GM23248 (cell line): ENCODE measurements around the gene ST3GAL2. TPM values are rescaled to one million over a fixed set of nuclear protein-coding genes. Genes with fewer than 3 reads are reported as not detected.

Experiments used
- DNase-seq: peaks from one replicate; pipeline ENCODE4 v3.0.0-alpha.2; 2015
- H2AFZ ChIP-seq: fragments of 200-600 bp; sonication (generic); 2 replicates; pipeline ENCODE4 v1.6.1; 2016; ENCODE audit warnings: antibody characterized with exemption
- H3F3A ChIP-seq: fragments of 200-600 bp; sonication (generic); 2 replicates; pipeline ENCODE4 v1.6.1; 2016; ENCODE audit warnings: mild to moderate bottlenecking, antibody characterized with exemption, mixed run types; ENCODE audit not compliant: insufficient read depth
- H3K27ac ChIP-seq: fragments of 200-600 bp; sonication (generic); 2 replicates; pipeline ENCODE4 v1.5.1; 2016; ENCODE audit warnings: mild to moderate bottlenecking
- H3K27me3 ChIP-seq: fragments of 200-600 bp; sonication (generic); replicated peaks from 2 replicates; pipeline ENCODE4 v1.6.1; 2016; ENCODE audit warnings: mild to moderate bottlenecking; ENCODE audit not compliant: insufficient read depth
- H3K36me3 ChIP-seq: fragments of 200-600 bp; sonication (generic); 2 replicates; pipeline ENCODE4 v1.6.1; 2016; ENCODE audit warnings: low read depth, mild to moderate bottlenecking
- H3K4me1 ChIP-seq: fragments of 200-600 bp; sonication (generic); 2 replicates; pipeline ENCODE4 v1.6.1; 2016; ENCODE audit warnings: mild to moderate bottlenecking; ENCODE audit not compliant: insufficient read depth
- H3K4me2 ChIP-seq: fragments of 200-600 bp; sonication (generic); one replicate; pipeline ENCODE4 v1.6.1; 2016; ENCODE audit warnings: mild to moderate bottlenecking; ENCODE audit not compliant: unreplicated experiment
- H3K4me3 ChIP-seq: fragments of 200-600 bp; sonication (generic); 2 replicates; pipeline ENCODE4 v1.5.1; 2016; ENCODE audit warnings: mild to moderate bottlenecking
- H3K79me2 ChIP-seq: fragments of 200-600 bp; sonication (generic); 2 replicates; pipeline ENCODE4 v1.6.1; 2016; ENCODE audit warnings: mild to moderate bottlenecking; ENCODE audit not compliant: insufficient read depth
- H3K9ac ChIP-seq: fragments of 200-600 bp; sonication (generic); 2 replicates; pipeline ENCODE4 v1.6.1; 2016; ENCODE audit warnings: mild to moderate bottlenecking
- H3K9me2 ChIP-seq: fragments of 200-600 bp; sonication (generic); 2 replicates; pipeline ENCODE4 v1.6.1; 2016; ENCODE audit warnings: mixed run types, mild to moderate bottlenecking, moderate library complexity; ENCODE audit not compliant: insufficient read depth
- H3K9me3 ChIP-seq: fragments of 200-600 bp; sonication (generic); one replicate; pipeline ENCODE4 v1.6.1; 2017; ENCODE audit warnings: low read depth
- H4K20me1 ChIP-seq: fragments of 200-600 bp; sonication (generic); 2 replicates; pipeline ENCODE4 v1.6.0; 2016; ENCODE audit not compliant: insufficient read depth
- EZH2 ChIP-seq: fragments of 200-600 bp; sonication (generic); IDR thresholded peaks from 2 replicates; pipeline ENCODE4 v1.6.1; 2018; ENCODE audit warnings: antibody characterized with exemption, mild to moderate bottlenecking; ENCODE audit not compliant: insufficient read depth, poor library complexity, severe bottlenecking
- EZH2phosphoT487 ChIP-seq: fragments of 200-600 bp; sonication (generic); IDR thresholded peaks from 2 replicates; pipeline ENCODE4 v1.6.1; 2018; ENCODE audit warnings: antibody characterized with exemption, moderate library complexity, mild to moderate bottlenecking, low read depth; ENCODE audit not compliant: insufficient read depth
- WGBS, 2 experiments: methylation state at CpG; one replicate each; pipeline ENCODE4 v1.1.6; 2015 to 2017; ENCODE audit warnings: low lambda C conversion rate in 2 of 2, low coverage in 1 of 2; ENCODE audit errors: missing lambda C conversion rate in 2 of 2; 5-methylcytosine and 5-hydroxymethylcytosine counted together
- in situ Hi-C: fragments of 300-500 bp; cut with MboI; formaldehyde crosslinking; loops from 2 replicates; pipeline ENCODE4 v1.15.0; 2020
- polyA plus RNA-seq: library from polyadenylated mRNA; unstranded; fragments of >200 nt; fragmentation: Nextera tagmentation; extraction: Ambion mirVana; gene quantifications from 2 replicates; pipeline ENCODE4 v1.2.1, GENCODE V29; 2016
- total RNA-seq: library from RNA; depleted of rRNA; stranded (reverse); fragments of >200 nt; shearing (Covaris generic); gene quantifications from 2 replicates; pipeline ENCODE4 v1.2.3, GENCODE V29; 2014

Gene ST3GAL2
- total and polyA plus RNA-seq, 2 experiments from 2014 or later: 10.8 to 32.5 TPM

GRCh38 chr16:70448075-70448474, 9.2 kb upstream of the ST3GAL2 start:
- in situ Hi-C loops: no loop called here
- H3K27ac ChIP-seq: no peak overlapping the region
- no peaks in the 10 kb centered on the region for H3K36me3 ChIP-seq
- H3K4me2 ChIP-seq: no peak overlapping the region
- no peaks in the 10 kb centered on the region for H3K79me2 ChIP-seq
- H3K9ac ChIP-seq: no peak overlapping the region
- no peaks in the 10 kb centered on the region for H3K9me2 ChIP-seq
- H3K4me3 ChIP-seq: no peak overlapping the region
- H3K9me3 ChIP-seq: no peaks in the 10 kb centered on the region
- no peaks in the 10 kb centered on the region for H3F3A ChIP-seq
- TF ChIP-seq EZH2phosphoT487 (no peak), EZH2 (no peak)
- DNase-seq: no peak
- no peaks in the 10 kb centered on the region for H4K20me1 ChIP-seq
- WGBS, 2 experiments: 62 to 65% methylated on average over 6 of the region's 6 CpGs
- no peak overlapping the region for H2AFZ ChIP-seq
- H3K4me1 ChIP-seq: no peaks in the 10 kb centered on the region
- H3K27me3 ChIP-seq: no peaks in the 10 kb centered on the region

DNA sequence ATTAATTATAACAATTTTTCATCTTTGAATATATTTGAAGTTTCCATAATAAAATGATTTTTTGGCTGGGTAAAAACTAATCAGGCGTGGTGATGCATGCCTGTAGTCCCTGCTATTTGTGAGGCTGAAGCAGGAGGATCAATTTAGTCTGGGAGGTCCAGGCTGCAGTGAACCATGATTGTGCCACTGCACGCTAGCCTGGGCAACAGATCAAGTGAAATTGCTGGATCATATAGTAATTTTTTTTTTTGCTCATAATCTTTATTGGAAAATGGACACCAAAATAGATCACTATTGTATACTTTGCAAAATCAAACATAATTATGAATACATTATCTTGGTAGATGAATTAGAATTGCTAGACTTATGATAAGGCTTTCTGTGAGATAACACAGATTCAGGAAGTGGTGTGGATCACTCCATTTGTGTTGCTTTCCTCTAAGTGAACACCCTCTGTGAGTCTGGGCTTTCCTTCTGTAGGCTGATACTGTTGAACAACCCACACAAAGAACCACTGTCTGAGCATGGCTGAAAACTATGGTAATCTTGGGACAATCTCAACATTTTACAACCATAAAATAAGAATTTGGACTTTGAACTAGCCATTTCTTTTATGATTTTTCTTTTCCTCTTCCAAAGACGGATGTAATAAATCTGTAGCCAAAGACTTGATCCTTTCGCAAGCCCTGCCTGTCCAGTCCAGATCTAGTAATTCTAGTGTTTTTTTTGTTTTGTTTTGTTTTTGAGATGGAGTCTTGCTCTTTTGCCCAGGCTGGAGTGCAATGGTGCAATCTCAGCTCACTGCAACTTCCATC, 5.6 kb upstream of the ST3GAL2 start:
- Histone ChIP-seq H3K27me3 (no peaks in the 10 kb centered on the region), H3K79me2 (no peaks in the 10 kb centered on the region), H3F3A (no peaks in the 10 kb centered on the region), H3K4me2 (no peak overlapping the region), H2AFZ (no peak overlapping the region), H3K4me1 (no peaks in the 10 kb centered on the region), H3K27ac (no peak overlapping the region), H3K9me3 (no peaks in the 10 kb centered on the region), H3K9me2 (no peaks in the 10 kb centered on the region), H3K9ac (no peak overlapping the region), H3K36me3 (no peaks in the 10 kb centered on the region), H3K4me3 (no peak overlapping the region), H4K20me1 (no peaks in the 10 kb centered on the region)
- WGBS, 2 experiments: 70 to 73% methylated on average over 4 of the region's 4 CpGs
- in situ Hi-C loops: no loop called here
- DNase-seq: no peak
- no peak for TF ChIP-seq EZH2
- TF ChIP-seq EZH2phosphoT487: no peak

- no peak for TF ChIP-seq EZH2phosphoT487
- no peak for TF ChIP-seq EZH2
- H3K9ac ChIP-seq: no peak overlapping the region
- peaks cover 8% of the 10 kb centered on the region; the same call in 1 of the 2 replicates for H3K79me2 ChIP-seq
- H3K9me2 ChIP-seq: no peaks in the 10 kb centered on the region
- H4K20me1 ChIP-seq: no peaks in the 10 kb centered on the region
- no peak overlapping the region for H3K27ac ChIP-seq
- no peak overlapping the region for H2AFZ ChIP-seq
- no peaks in the 10 kb centered on the region for H3K27me3 ChIP-seq
- H3K4me1 ChIP-seq: peaks cover 5% of the 10 kb centered on the region
- in situ Hi-C loops: no loop called here
- DNase-seq: no peak
- 92 to 96% methylated on average over 7 of the region's 7 CpGs for WGBS, 2 experiments
- H3K4me2 ChIP-seq: no peak overlapping the region
- H3K36me3 ChIP-seq: no peaks in the 10 kb centered on the region
- no peak overlapping the region for H3K4me3 ChIP-seq
- peaks cover 7% of the 10 kb centered on the region for H3F3A ChIP-seq
- no peaks in the 10 kb centered on the region for H3K9me3 ChIP-seq
These were observed 3.4 kb upstream of the ST3GAL2 start for GRCh38 chr16:70442344-70442743.

- Histone ChIP-seq H3K27me3 (no peaks in the 10 kb centered on the region), H3K9me2 (no peaks in the 10 kb centered on the region), H2AFZ (no peak overlapping the region), H3K4me1 (peaks cover 14% of the 10 kb centered on the region), H3F3A (peaks cover 14% of the 10 kb centered on the region), H4K20me1 (no peaks in the 10 kb centered on the region), H3K4me3 (no peak overlapping the region), H3K9ac (no peak overlapping the region), H3K4me2 (no peak overlapping the region), H3K79me2 (peaks cover 14% of the 10 kb centered on the region), H3K27ac (no peak overlapping the region), H3K36me3 (no peaks in the 10 kb centered on the region), H3K9me3 (no peaks in the 10 kb centered on the region)
- in situ Hi-C loops: no loop called here
- TF ChIP-seq EZH2 (no peak), EZH2phosphoT487 (no peak)
- DNase-seq: no peak
- WGBS, 2 experiments: 90 to 93% methylated on average over 8 of the region's 8 CpGs
These were observed 2.6 kb upstream of the ST3GAL2 start for GRCh38 chr16:70441406-70441990.
